Measurements from ENCODE around the gene AFTPH. TPM values are rescaled to one million over a fixed set of nuclear protein-coding genes. Genes with fewer than 3 reads are reported as not detected.
A peak's percentile ranks its signal among the peaks of the same experiment; 100 is the strongest.

Gene AFTPH
- total RNA-seq, 1 donor from 2014 or later: 13.3 TPM

DNA sequence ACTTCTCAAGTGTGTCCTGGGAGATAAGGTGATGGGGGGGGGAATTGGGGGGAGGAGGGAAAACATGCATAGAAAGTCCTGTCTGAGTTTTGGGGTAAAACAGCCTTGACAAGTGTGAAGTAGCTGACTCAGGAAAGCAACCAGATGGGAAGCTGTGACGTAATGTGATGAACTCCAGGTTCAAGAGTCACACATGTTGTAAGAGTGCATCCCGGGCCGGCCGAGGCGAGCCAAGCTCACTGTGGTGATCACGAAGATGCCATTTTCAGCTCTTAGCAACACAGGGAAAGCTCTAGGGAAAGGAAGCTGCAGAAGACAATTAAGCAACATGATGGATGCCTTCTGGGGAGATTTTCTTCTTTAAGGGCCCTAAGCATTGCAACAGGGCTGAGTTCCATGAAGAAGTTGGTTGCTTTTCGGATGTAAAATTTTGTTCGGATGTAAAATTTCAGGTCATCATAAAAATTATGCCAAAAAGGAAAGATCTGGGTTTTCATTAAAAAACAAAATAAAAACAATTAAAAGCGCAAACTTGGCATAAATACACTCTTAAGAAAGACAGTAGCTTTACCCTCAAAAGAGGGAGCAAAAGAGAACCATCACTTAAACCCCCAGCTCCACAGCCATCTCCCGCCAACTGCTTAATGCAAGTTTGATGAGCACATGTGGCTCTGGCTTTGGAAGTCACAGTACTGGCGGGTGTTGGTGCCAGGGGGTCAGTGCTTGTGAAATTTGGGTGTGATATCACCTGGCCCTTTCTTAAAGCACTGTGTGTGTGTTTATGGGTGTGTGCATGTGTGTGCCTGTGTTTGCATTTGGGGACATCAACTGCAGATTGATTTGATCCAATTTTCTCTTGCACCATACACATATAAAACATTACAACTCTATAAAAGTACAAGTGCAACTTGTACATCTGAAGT is 110.5 kb downstream of the AFTPH start:
- TF ChIP-seq, protein P1, sequence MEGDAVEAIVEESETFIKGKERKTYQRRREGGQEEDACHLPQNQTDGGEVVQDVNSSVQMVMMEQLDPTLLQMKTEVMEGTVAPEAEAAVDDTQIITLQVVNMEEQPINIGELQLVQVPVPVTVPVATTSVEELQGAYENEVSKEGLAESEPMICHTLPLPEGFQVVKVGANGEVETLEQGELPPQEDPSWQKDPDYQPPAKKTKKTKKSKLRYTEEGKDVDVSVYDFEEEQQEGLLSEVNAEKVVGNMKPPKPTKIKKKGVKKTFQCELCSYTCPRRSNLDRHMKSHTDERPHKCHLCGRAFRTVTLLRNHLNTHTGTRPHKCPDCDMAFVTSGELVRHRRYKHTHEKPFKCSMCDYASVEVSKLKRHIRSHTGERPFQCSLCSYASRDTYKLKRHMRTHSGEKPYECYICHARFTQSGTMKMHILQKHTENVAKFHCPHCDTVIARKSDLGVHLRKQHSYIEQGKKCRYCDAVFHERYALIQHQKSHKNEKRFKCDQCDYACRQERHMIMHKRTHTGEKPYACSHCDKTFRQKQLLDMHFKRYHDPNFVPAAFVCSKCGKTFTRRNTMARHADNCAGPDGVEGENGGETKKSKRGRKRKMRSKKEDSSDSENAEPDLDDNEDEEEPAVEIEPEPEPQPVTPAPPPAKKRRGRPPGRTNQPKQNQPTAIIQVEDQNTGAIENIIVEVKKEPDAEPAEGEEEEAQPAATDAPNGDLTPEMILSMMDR (IDR thresholded peaks at IDR 0.05; ENCODE audit: partially characterized antibody, unreplicated experiment): no peak
- H3K4me1 Mint-ChIP-seq (ENCODE audit: low read depth, unreplicated experiment): peaks cover 75% of the 10 kb centered on the region
- peak overlapping the region; percentile 47 for H3K4me3 Mint-ChIP-seq (ENCODE audit: unreplicated experiment)
- H3K27ac Mint-ChIP-seq (ENCODE audit: unreplicated experiment): peak overlapping the region; percentile 85
- peaks cover 6% of the 10 kb centered on the region for H3K27me3 Mint-ChIP-seq (ENCODE audit: unreplicated experiment)
- peaks cover 7% of the 10 kb centered on the region for H3K9me3 Mint-ChIP-seq (ENCODE audit: unreplicated experiment)
- DNase-seq: peak; percentile 80
- no peaks in the 10 kb centered on the region for H3K36me3 Mint-ChIP-seq (ENCODE audit: unreplicated experiment)

DNA sequence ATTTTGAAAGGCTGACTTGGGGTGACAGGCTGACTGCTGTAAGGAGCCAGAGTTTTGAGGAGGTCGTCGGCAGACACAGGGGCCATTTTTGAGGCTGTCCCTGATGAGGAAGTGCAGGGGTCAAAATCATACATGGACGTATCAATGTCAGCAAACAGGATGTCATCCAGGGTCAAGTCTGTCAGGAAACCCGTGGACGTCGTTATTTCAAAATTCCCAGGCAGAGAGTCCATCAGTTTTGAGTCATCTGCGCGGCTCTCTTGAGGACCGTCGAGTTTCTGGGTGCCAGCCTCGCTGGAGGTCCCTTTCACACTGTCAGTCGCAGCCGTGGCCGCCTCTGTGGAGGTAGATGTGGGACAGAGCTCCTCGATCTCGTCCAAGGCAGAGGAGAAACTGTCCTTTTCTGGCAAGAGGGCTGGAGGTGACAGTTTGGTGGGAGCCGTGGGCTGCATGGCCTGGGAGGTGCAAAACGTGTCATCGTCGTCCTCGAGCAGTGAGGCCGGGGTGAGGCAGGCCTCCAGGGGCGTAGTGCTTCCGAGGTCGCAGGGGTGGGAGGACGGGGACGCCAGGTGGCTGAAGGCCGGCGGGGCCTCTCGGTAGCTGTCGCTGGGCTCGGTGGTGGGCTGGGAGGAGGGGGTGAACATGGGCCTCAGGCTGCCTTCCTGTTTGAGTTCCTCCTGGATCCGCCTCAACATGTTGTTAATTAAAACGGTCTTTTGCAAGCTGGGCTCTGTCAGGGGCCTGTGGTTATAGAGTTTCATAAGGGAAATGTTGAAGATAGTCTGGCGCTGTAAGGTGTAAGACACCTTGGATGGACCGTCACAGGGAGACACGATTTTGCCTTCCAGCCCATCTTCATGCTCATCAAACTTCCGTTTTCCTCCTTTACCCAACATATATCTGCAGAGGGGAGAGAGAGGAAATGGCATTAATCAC is 112.1 kb downstream of the AFTPH start:
- DNase-seq: no peak
- Mint-ChIP-seq H3K36me3 (ENCODE audit: unreplicated experiment) (no peaks in the 10 kb centered on the region), H3K9me3 (ENCODE audit: unreplicated experiment) (peaks cover 7% of the 10 kb centered on the region), H3K4me1 (ENCODE audit: low read depth, unreplicated experiment) (peaks cover 72% of the 10 kb centered on the region), H3K27ac (ENCODE audit: unreplicated experiment) (peak overlapping the region; percentile 57), H3K4me3 (ENCODE audit: unreplicated experiment) (peak overlapping the region; percentile 19), H3K27me3 (ENCODE audit: unreplicated experiment) (no peaks in the 10 kb centered on the region)
- TF ChIP-seq, protein P1 (IDR thresholded peaks at IDR 0.05; ENCODE audit: partially characterized antibody, unreplicated experiment): no peak

GRCh38 chr2:64637000-64637635 is 113.0 kb downstream of the AFTPH start:
- H3K27ac Mint-ChIP-seq (ENCODE audit: unreplicated experiment): peak overlapping the region; percentile 10
- DNase-seq: no peak
- no peaks in the 10 kb centered on the region for H3K27me3 Mint-ChIP-seq (ENCODE audit: unreplicated experiment)
- peaks cover 72% of the 10 kb centered on the region for H3K4me1 Mint-ChIP-seq (ENCODE audit: low read depth, unreplicated experiment)
- no peak overlapping the region for H3K4me3 Mint-ChIP-seq (ENCODE audit: unreplicated experiment)
- H3K9me3 Mint-ChIP-seq (ENCODE audit: unreplicated experiment): peaks cover 3% of the 10 kb centered on the region
- TF ChIP-seq, protein P1 (IDR thresholded peaks at IDR 0.05; ENCODE audit: partially characterized antibody, unreplicated experiment): no peak
- H3K36me3 Mint-ChIP-seq (ENCODE audit: unreplicated experiment): no peaks in the 10 kb centered on the region

DNA sequence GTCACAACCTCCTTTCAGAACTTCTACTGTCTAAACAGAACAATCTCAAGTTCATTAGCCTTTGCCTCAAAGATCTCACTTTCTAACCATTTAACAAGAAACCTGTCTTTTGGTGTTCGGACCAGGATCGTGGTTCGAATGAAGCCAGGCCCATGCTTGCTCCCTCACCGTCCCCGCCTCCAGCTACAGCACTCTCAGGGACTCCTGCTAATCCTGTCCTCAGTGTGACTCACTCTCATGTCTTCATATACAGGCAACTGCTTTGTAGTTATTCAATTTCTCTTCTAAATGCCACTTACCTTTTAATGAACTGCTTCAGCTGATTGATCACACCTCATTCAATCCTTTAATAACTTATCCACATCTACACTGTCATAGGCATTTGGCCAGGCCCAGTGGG is 113.8 kb downstream of the AFTPH start:
- peak overlapping the region; percentile 63 for H3K27ac Mint-ChIP-seq (ENCODE audit: unreplicated experiment)
- DNase-seq: no peak
- no peaks in the 10 kb centered on the region for H3K36me3 Mint-ChIP-seq (ENCODE audit: unreplicated experiment)
- peaks cover 3% of the 10 kb centered on the region for H3K9me3 Mint-ChIP-seq (ENCODE audit: unreplicated experiment)
- no peak overlapping the region for H3K4me3 Mint-ChIP-seq (ENCODE audit: unreplicated experiment)
- H3K4me1 Mint-ChIP-seq (ENCODE audit: low read depth, unreplicated experiment): peaks cover 68% of the 10 kb centered on the region
- peaks cover 2% of the 10 kb centered on the region for H3K27me3 Mint-ChIP-seq (ENCODE audit: unreplicated experiment)
- TF ChIP-seq, protein P1 (IDR thresholded peaks at IDR 0.05; ENCODE audit: partially characterized antibody, unreplicated experiment): no peak

Measured in glutamatergic neuron (in vitro differentiated cells).